Measurements from ENCODE around the gene ARL5B.
A peak's percentile ranks its signal among the peaks of the same experiment; 100 is the strongest.
"Not testable (repeated sequence)": the region's sequence is repeated elsewhere in the genome, so short reads cannot be mapped to it uniquely, and the experiment has no call there.

ARL5B gene

DNA sequence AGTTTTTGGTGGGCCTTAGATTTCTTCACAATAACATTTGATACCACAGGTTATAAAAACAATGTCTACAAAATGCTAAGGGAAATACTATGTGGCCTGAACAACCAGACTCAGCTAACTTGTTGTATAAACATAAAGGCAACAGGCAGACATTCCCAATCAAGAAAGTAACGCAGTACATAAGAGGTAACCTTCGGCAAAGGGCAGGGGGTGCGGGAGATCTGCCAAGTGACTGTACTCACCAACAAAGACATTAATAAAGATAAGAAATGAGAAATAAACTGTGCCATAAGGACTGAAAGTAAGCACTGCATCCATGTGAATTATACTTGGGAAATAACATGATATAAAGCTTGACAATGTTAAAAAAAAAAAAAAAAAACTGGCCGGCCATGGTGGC lies 23.2 kb upstream of the ARL5B start:
- peaks cover 0 to 5% (median 0%) of the 10 kb centered on the region in 10 experiments; a peak in 1 of 20 replicates for H3K4me1 ChIP-seq
- no peak overlapping the region for H3K4me2 ChIP-seq
- H3K36me3 ChIP-seq: peaks cover 0 to 29% (median 4%) of the 10 kb centered on the region in 11 experiments; a peak in 9 of 22 replicates
- no peak overlapping the region for H3K27ac ChIP-seq
- TF ChIP-seq Cebpa-rat (IDR thresholded peaks at IDR 0.05): no peak
- no peaks in the 10 kb centered on the region for H3K27me3 ChIP-seq
- H3K9ac ChIP-seq: no peak overlapping the region
- no peaks in the 10 kb centered on the region for H4K20me1 ChIP-seq
- peaks cover 0 to 4% (median 0%) of the 10 kb centered on the region in 11 experiments; a peak in 4 of 22 replicates for H3K9me3 ChIP-seq (replicated peaks in 1 of 11)
- no peak overlapping the region for H3K4me3 ChIP-seq

DNA sequence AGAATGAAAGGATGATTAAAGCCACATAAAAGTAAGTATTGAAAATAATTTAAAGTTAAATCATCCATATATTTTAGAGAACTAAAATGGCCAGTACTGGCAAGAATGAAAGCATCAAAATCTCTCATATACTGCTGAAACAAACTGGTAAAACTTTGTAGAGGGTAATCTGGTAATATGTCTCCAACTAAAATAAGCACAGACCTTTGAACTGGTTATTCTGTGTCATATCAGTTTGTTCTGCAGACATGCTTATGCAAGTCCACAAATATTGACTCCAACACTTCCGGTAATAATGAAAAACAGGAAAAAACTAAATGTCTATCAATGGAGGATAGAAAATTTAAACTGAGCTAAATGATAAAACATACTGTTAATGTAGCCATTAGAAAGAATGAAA lies 21.8 kb upstream of the ARL5B start:
- H3K27ac ChIP-seq; H4K20me1 ChIP-seq; H3K4me3 ChIP-seq; H3K4me2 ChIP-seq; H3K9ac ChIP-seq; H3K4me1 ChIP-seq; H3K27me3 ChIP-seq; H3K9me3 ChIP-seq (replicated peaks in 1 of 11): not testable (repeated sequence)
- peaks cover 0 to 40% (median 13%) of the 10 kb centered on the region in 11 experiments; a peak in 14 of 22 replicates for H3K36me3 ChIP-seq

DNA sequence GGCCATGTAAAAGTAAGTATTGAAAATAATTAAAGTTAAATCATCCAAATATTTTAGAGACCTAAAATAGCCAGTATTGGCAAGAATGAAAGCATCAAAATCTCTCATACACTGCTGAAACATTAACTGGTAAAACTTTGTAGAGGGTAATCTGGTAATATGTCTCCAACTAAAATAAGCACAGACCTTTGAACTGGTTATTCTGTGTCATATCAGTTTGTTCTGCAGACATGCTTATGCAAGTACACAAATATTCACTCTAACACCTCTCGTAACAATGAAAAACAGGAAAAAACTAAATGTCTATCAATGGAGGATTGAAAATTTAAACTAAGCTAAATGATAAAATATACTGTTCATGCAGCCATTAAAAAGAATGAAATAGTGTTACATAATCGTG lies 19.5 kb upstream of the ARL5B start:
- not testable (repeated sequence) for H3K9ac ChIP-seq; H3K27me3 ChIP-seq; H3K4me3 ChIP-seq; H3K27ac ChIP-seq; H3K9me3 ChIP-seq (replicated peaks in 1 of 11); H4K20me1 ChIP-seq; H3K4me2 ChIP-seq; H3K4me1 ChIP-seq
- H3K36me3 ChIP-seq: peaks cover 0 to 43% (median 18%) of the 10 kb centered on the region in 11 experiments; a peak in 14 of 22 replicates

DNA sequence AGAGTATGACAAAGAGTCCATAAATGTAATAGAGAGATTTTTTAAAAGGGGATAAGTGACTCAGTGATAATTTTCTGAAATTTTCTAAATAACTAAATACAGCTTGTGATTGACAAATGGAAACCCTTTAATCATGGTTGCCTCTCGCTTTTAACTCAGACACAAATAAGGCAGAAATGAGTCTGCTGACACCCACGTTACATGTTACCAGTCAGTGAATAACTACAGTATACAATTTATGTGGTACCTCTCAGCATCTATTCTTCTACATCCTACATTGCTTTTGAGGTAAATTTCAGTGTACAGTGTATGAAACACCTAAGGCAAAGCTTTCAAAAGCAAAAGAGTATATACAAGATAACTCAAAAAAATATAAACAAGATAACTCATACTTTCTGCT lies 12.1 kb upstream of the ARL5B start:
- H3K36me3 ChIP-seq: peaks cover 5 to 42% (median 22%) of the 10 kb centered on the region in 11 experiments; a peak in 17 of 22 replicates
- H3K27me3 ChIP-seq: no peaks in the 10 kb centered on the region
- H3K4me1 ChIP-seq: peaks cover 7 to 35% (median 27%) of the 10 kb centered on the region in 10 experiments
- H3K4me3 ChIP-seq: no peak overlapping the region
- H3K27ac ChIP-seq: no peak overlapping the region
- H3K4me2 ChIP-seq: no peak overlapping the region
- no peak overlapping the region for H3K9ac ChIP-seq
- 0 out of 22 replicates have a peak, but pooled peaks cover 0 to 4% (median 0%) of the 10 kb centered on the region in 11 experiments for H4K20me1 ChIP-seq
- TF ChIP-seq Cebpa-rat (IDR thresholded peaks at IDR 0.05): no peak
- H3K9me3 ChIP-seq (replicated peaks in 1 of 11): no peaks in the 10 kb centered on the region

DNA sequence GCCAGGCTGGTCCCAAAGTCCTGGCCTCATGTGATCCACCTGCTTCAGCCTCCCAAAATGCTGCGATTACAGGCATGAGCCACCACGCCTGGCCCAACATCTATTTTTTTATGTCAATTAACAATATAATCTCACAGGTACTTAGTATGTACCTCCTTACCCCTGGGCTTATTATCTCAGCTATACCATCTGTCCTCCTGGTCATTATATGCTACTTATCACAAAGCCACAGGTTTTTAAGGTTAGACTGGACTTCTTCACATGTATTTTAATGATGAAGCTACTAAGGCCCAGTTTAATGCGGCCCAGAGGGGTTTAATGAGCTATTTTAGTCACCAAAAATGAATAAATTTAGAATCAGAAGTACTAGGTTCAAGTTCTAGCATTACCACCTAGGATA lies 11.3 kb upstream of the ARL5B start:
- Histone ChIP-seq H3K4me2 (peak overlapping the region in 7 of 11 experiments; percentile 40 to 95 (median 86); a peak in 12 of 22 replicates), H3K4me3 (no peak overlapping the region), H4K20me1 (0 out of 22 replicates have a peak, but pooled peaks cover 0 to 4% (median 0%) of the 10 kb centered on the region in 11 experiments), H3K9me3 (replicated peaks in 1 of 11) (no peaks in the 10 kb centered on the region), H3K27ac (no peak overlapping the region), H3K9ac (no peak overlapping the region), H3K4me1 (peaks cover 7 to 37% (median 30%) of the 10 kb centered on the region in 10 experiments), H3K36me3 (peaks cover 5 to 40% (median 21%) of the 10 kb centered on the region in 11 experiments; a peak in 17 of 22 replicates), H3K27me3 (no peaks in the 10 kb centered on the region)
- TF ChIP-seq Cebpa-rat (IDR thresholded peaks at IDR 0.05): no peak

DNA sequence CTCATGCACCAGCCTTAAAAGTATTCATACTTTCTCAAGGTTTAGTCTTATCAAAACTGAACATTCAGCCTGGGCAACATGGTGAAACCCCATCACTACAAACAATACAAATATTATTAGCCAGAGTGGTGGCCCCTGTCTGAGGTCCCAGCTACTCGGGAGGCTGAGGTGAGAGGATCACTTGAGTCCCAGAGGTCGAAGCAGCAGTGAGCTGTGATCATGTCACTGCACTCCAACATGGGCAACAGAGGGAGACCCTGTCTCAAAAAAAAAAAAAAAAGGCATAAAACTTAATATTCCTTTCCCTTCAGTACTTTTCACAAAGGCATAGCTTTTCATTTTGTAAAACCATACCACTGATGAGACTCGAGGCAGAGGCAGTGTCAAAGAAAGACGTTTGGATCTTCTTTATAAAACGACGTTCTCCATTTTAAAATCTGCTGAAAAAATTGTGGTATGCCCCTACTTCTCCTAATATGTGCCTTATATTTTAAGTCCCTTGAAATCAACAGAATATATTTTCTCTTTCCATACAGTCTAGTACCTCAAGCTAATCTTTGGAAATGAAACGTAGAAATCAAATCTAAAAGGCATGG lies 9.8 kb upstream of the ARL5B start:
- peak overlapping the region; percentile 73 to 89 (median 78); a peak in 18 of 20 replicates for H3K4me3 ChIP-seq
- peaks cover 7 to 37% (median 30%) of the 10 kb centered on the region in 10 experiments for H3K4me1 ChIP-seq
- H4K20me1 ChIP-seq: no peaks in the 10 kb centered on the region
- peak overlapping the region; percentile 74 to 95 (median 86) for H3K4me2 ChIP-seq
- H3K36me3 ChIP-seq: peaks cover 5 to 50% (median 21%) of the 10 kb centered on the region in 11 experiments; a peak in 16 of 22 replicates
- peak overlapping the region in 9 of 11 experiments; percentile 77 to 88 (median 84); a peak in 14 of 22 replicates for H3K27ac ChIP-seq
- no peaks in the 10 kb centered on the region for H3K9me3 ChIP-seq (replicated peaks in 1 of 11)
- H3K27me3 ChIP-seq: no peaks in the 10 kb centered on the region
- H3K9ac ChIP-seq: peak overlapping the region; percentile 80 to 89 (median 85); a peak in 21 of 22 replicates
- TF ChIP-seq Cebpa-rat (IDR thresholded peaks at IDR 0.05): no peak

DNA sequence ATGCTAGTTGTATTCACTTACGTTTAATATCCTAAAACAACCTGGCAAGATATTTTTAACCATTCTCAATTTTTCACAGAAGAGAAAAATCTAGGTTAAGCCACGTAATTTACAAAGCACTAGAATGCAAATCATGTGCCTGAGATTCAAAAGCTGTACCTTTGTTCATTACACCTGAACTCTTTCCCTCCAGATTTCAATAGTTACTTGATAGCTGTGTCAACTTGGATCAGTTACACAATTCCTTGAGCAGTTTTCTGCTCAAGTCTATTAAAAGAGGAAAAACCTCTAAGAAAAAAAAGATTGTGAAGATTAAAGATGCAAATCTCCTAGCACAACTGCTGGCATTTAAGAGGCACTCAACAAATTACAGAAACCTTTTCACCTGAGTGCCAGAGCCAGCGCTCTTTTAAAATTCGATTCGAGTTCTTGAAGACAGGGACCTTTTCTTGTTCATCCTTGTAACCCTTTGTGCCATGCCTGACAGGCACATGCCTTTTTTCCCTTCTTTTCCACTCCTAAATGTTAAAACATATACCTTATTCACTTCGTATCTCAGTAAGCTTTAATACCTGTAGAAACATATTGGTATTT lies 8.7 kb upstream of the ARL5B start:
- no peak for TF ChIP-seq Cebpa-rat (IDR thresholded peaks at IDR 0.05)
- Histone ChIP-seq H3K9me3 (replicated peaks in 1 of 11) (no peaks in the 10 kb centered on the region), H3K4me2 (peak overlapping the region; percentile 74 to 95 (median 86)), H3K36me3 (peaks cover 5 to 46% (median 16%) of the 10 kb centered on the region in 11 experiments; a peak in 16 of 22 replicates), H3K9ac (peak overlapping the region; percentile 80 to 89 (median 85)), H4K20me1 (no peaks in the 10 kb centered on the region), H3K4me3 (peak overlapping the region; percentile 73 to 89 (median 78)), H3K4me1 (peaks cover 7 to 37% (median 30%) of the 10 kb centered on the region in 10 experiments), H3K27ac (peak overlapping the region; percentile 65 to 88 (median 81); a peak in 21 of 22 replicates), H3K27me3 (no peaks in the 10 kb centered on the region)

DNA sequence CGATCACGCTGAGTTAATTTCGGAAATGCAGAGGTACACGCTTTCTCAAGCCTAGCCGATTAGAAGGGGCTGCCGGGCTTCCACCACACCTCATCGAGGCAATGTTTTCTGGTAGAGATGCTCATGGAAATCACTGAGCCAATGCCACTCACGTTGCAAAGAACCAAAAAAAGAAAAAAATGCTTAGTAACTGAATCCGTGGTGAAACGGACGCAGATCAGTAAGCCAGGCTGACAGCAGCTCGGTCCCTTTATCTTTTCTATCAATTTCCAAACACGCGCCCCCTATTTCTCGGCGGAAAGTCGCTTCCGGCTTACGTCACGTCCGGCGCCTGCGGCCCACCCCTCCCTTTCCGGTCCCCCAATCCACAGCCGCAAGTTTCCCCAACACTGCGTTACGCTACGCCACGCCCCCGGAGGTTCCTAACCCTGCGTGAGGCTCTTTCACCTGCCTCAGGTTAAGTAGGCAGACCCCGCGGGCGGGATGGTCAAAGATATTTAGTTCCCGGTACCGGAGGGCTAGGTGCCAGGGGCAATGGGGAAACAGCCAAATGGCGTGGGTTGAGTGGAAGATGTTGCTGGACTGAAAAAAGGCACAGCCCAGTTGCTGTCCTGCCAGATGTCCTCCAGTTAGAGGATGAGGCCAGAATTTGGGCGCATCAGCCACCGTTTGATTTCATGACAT lies 7.8 kb upstream of the ARL5B start, which contains the start of gene NSUN6:
Gene NSUN6 (minus strand): TSS at position 264 of the 684 bp plus-strand sequence. CDS start 384 bp downstream, outside the sequence.
- Histone ChIP-seq H3K27me3 (no peaks in the 10 kb centered on the region), H3K4me1 (peaks cover 7 to 37% (median 30%) of the 10 kb centered on the region in 10 experiments), H3K27ac (peak within 1 kb of the TSS; percentile 65 to 88 (median 81)), H3K9me3 (replicated peaks in 1 of 11) (no peaks in the 10 kb centered on the region), H3K4me3 (peak within 1 kb of the TSS; percentile 73 to 89 (median 78)), H3K36me3 (peaks cover 2 to 37% (median 7%) of the 10 kb centered on the region in 11 experiments; a peak in 15 of 22 replicates), H3K4me2 (peak within 1 kb of the TSS; percentile 74 to 95 (median 86)), H4K20me1 (no peaks in the 10 kb centered on the region), H3K9ac (peak within 1 kb of the TSS; percentile 80 to 89 (median 85))
- TF ChIP-seq Cebpa-rat (IDR thresholded peaks at IDR 0.05): peak in 2 of 11 experiments; percentile 18 to 42; a peak in 1 of 22 replicates

DNA sequence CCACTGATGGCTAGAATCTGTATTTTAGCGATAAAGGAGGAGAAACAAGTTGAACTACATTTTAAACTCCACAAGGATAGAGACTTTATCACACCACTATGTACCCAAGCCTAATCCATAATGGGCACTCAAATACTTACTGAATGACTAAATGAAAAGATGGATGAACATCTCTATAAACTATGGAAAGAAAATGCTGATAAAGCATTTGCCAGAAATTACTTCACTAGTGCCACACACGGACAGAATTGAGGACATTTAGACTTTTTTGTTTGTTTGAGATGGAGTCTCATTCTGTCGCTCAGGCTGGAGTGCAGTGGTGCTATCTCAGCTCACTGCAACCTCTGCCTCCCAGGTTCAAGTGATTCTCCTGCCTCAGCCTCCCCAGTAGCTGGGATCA lies 6.1 kb upstream of the ARL5B start:
- Histone ChIP-seq H4K20me1 (no peaks in the 10 kb centered on the region), H3K27me3 (no peaks in the 10 kb centered on the region), H3K4me3 (no peak overlapping the region), H3K27ac (no peak overlapping the region), H3K4me1 (peaks cover 13 to 39% (median 33%) of the 10 kb centered on the region in 10 experiments), H3K9ac (no peak overlapping the region), H3K9me3 (replicated peaks in 1 of 11) (no peaks in the 10 kb centered on the region), H3K36me3 (peaks cover 0 to 20% (median 0%) of the 10 kb centered on the region in 11 experiments; a peak in 6 of 22 replicates), H3K4me2 (no peak overlapping the region)
- TF ChIP-seq Cebpa-rat (IDR thresholded peaks at IDR 0.05): no peak

All from BLaER1 treated with 17β-estradiol and CSF1 and Interleukin-3, amounts not matched to agents 10 nM and 100 nM (cell line).